HL-60/S4 treated with retinoic acid at 250 ng/mL for 4 days and 3 days (cell line): ENCODE results near the gene ORC1.

Experiments
- in situ Hi-C: fragments of 300-500 bp; cut with MboI; formaldehyde crosslinking; loops from 2 replicates; pipeline ENCODE4 v1.7.0; 2022; ENCODE audit warnings: low sequenced_read_pairs

ORC1 gene

DNA sequence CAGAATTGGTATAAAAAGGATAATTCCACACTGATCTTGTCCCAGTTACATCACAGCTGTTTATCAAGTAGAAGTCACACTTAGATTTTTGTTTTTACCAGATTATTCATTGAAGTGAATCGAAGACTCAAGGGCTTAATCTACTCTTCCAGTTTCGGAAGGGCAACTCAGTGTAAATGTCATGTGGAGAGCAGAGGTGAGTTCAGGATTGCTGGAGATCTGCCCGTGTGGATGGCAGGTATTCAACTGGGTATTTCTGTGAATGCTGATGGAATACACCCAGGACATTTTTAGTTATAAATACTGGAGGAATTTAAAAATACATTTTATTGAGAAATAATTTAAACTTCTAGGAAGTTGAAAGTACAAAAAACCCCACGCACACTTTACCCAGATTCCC lies 57.6 kb downstream of the ORC1 start:
- in situ Hi-C loops = no loop called here

DNA sequence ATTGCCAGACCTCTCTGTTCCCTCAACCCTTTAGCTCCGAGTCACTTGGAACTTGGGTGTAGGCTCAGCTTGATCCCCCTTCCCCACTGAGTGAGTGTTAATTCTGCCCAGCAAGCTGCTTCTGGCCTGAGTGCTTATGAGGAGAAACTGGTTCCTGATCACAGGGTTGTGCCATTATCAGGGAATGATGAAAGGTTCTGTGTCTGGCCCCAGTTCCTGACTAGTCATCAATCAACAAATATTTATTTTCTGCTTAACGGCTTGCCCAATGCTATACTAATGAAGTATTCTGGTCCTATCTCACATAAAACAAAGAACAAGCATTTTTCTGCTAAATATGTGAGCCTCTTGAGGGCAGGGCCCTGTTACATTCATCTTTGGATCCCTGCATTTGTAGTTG lies 59.0 kb downstream of the ORC1 start:
- in situ Hi-C loops = no loop called here

DNA sequence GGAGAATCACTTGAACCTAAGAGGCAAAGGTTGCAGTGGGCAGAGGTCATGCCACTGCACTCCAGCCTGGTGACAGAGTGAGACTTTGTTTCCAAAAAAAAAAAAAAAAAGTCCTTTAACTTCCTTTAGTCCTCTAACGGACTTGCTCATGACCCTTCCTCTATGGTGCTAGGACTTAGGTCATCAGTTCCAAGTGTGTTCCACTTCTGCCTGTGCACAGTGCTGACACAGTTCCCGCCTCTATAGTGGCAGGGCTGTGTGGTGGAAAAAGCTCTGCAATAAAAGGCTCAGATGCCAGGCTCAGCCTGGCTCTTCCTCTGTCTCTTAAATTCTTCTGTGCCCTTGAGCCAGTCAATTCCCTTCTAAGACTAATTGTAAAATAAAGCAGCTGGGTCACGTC lies 60.2 kb downstream of the ORC1 start:
- in situ Hi-C loops = no loop called here

DNA sequence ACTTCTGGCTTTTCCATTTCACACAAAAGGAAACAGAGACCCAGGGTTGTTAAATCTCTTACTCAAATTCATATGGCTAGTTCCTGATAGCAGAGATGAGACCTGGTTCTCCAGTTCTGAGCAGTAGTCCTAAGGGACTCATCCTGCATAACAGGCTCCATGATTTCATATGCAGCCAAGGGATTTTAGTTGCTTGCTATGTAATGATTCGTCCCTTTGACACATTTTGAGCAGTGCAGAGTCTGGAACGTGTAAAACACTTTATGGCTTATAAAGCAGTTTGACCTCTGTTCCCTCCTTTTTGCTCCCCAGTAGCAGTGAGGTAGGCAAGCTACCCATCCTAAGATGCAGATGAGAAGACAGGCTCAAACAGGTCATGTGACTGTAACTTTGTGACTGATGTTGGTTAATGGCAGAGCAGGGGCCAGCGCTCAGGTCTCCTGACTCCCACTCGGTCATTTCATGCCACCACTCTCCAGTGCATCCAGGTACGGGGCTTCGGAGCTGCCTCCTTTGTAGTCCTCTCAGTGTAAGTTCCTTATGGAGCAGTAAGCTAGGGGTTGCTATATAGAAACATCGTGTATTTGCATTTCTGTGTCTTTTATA lies 62.5 kb downstream of the ORC1 start:
- in situ Hi-C loops = no loop called here

DNA sequence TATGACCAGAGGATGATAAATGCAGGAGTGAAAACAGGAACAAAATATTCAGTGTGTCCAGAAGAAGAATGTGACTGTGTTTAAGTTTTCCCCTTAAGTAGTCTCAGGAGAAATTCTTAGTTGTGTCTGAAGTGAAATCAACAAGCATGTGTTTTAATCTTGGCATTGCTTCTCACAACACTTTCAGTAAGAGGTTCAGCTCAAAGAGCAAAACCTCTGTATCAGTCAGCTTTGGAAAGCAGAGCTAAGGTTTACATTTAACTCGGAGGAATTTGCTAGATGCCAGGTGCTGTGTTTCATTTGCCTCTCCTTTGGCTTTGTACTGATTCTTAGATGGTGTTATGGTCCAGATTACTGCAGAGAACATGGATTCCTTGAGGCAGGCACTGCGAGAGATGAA lies 66.8 kb downstream of the ORC1 start:
- in situ Hi-C loops = no loop called here

DNA sequence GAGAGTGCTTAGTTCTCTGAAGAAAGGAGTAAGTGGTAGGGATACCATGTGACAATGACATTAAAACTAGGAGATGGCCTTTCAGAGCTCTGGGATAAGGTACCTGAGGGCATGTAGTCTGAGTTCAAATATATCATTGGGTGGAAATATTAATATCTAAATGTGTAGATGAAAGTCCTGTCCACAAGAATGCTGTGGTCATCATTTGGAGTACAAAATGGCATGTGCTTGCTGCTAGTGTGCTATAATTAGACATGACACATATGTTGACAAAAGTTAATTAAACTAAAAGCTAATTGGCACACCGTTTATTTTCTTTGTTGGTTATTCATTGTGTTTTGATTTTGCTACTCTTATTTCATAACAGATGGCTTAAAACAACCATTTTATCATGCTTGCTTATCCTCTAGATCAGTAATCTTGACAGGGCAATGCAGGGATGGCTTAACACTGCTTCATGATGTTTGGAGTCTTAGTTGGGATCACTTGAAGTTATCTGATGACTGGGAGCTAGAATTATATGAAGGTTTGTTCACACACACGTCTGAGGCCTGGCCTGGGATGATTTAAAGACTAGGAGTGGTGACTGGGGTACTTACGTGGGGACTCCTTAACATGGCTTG lies 69.2 kb downstream of the ORC1 start:
- in situ Hi-C loops = no loop called here

DNA sequence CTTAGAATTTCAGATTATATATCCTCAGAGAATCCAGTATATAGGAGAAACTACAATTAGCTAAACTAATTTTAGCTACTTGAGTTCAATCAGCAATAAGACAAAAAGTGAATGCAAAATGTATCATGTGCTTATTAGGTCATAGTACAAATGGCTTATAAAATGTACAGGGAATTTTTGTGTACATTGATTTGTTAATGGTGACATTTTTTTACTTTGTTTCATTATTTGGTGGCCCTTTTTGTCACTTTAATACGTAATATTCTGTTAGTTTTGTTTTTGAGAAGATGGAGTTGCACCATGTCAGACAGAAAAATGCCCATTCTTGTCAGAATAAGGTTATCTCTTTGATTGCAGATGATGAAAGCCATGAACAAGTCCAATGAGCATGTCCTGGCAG lies 71.8 kb downstream of the ORC1 start:
- in situ Hi-C loops = no loop called here

DNA sequence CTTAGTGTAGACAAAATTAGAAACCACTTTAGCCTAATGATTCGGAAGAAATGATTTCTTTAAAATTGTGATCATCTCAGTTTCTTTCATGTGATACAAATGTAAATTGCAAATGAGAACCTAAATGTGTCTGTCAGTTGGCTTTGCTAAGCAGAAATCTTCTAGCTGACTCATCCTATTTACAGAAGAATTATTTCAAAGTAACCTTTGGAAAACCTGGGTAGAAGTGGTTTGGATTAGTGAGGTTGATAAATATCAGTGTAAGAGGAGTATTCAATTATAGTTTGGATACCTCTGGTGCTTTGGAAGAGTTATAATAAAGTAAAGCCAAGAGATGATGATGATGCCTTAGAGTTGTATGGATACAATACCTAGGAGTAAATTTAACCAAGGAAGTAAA lies 75.6 kb downstream of the ORC1 start:
- in situ Hi-C loops = no loop called here

DNA sequence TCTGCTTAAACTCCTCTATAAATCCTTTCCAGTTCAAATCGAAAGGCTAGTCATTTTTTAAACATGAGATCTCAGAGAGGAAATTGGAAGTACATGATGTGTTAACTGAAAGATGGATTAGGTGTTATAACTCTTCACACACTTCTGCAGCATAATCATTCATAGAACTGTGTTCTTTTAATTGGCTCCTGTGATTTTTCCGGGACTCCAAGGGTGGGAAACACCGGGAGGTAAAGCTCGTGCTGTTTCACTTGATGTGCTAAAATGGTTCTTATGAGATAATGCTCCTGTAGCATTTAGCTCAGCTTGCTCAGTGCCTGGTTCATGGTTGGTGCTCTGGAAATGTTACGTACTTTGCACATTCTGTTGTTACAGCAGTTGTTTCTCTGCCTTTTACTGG lies 78.4 kb downstream of the ORC1 start:
- in situ Hi-C loops = no loop called here

DNA sequence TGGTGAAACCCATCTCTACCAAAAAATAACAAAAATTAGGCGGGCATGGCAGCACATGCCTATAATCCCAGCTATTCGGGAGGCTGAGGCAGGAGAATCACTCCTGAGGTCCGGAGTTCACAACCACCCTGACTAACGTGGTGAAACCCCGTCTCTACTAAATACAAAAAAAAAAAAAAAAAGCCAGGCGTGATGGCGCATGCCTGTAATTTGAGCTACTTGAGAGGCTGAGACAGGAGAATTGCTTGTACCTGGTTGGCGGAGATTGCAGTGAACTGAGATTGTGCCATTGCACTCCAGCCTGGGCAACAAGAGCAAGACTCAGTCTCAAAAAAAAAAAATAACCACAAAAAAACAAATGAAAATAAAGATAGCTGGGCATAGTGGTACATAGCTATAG lies 80.5 kb downstream of the ORC1 start:
- in situ Hi-C loops = no loop called here
